Mononuclear cell (primary cell): ENCODE measurements around the gene ASB4. TPM values are rescaled to one million over a fixed set of nuclear protein-coding genes. Genes with fewer than 3 reads are reported as not detected.
"Not testable (repeated sequence)": the region's sequence is repeated elsewhere in the genome, so short reads cannot be mapped to it uniquely, and the experiment has no call there.

Experiments
- H3K27me3 ChIP-seq: 2 replicates; pipeline ENCODE4 v1.6.0; 2011; ENCODE audit warnings: low read length, control low read depth; ENCODE audit not compliant: insufficient read depth
- H3K4me1 ChIP-seq: 2 replicates; pipeline ENCODE4 v1.5.1; 2011; ENCODE audit warnings: mild to moderate bottlenecking, low read length, control low read depth; ENCODE audit not compliant: insufficient read depth
- H3K4me3 ChIP-seq: 2 replicates; pipeline ENCODE4 v1.5.1; 2011; ENCODE audit warnings: mild to moderate bottlenecking, low read length, moderate library complexity
- H3K9me3 ChIP-seq: 2 replicates; pipeline ENCODE4 v1.5.1; 2011; ENCODE audit warnings: low read depth, mild to moderate bottlenecking, control low read depth, low read length
- total RNA-seq: library from RNA; depleted of rRNA; stranded (reverse); fragments of >200 nt; gene quantifications from one replicate; pipeline ENCODE4 v1.2.3, GENCODE V29; 2012

ASB4 gene
- total RNA-seq, 1 donor: 0.10 TPM

- Histone ChIP-seq H3K4me3 (no peak overlapping the region), H3K27me3 (no peaks in the 10 kb centered on the region), H3K4me1 (no peaks in the 10 kb centered on the region), H3K9me3 (no peaks in the 10 kb centered on the region)
Measured at GRCh38 chr7:95501261-95501832, 15.6 kb downstream of the ASB4 start.

- Histone ChIP-seq H3K9me3 (no peaks in the 10 kb centered on the region), H3K4me3 (no peak overlapping the region), H3K27me3 (no peaks in the 10 kb centered on the region), H3K4me1 (no peaks in the 10 kb centered on the region)
Measured at GRCh38 chr7:95502403-95502802, 16.7 kb downstream of the ASB4 start.

GRCh38 chr7:95503271-95504131 lies 17.8 kb downstream of the ASB4 start:
- Histone ChIP-seq H3K9me3 (no peaks in the 10 kb centered on the region), H3K4me3 (no peak overlapping the region), H3K27me3 (no peaks in the 10 kb centered on the region), H3K4me1 (no peaks in the 10 kb centered on the region)

GRCh38 chr7:95504132-95504588 lies 18.4 kb downstream of the ASB4 start:
- H3K9me3 ChIP-seq, H3K4me1 ChIP-seq, H3K4me3 ChIP-seq, H3K27me3 ChIP-seq: not testable (repeated sequence)

DNA sequence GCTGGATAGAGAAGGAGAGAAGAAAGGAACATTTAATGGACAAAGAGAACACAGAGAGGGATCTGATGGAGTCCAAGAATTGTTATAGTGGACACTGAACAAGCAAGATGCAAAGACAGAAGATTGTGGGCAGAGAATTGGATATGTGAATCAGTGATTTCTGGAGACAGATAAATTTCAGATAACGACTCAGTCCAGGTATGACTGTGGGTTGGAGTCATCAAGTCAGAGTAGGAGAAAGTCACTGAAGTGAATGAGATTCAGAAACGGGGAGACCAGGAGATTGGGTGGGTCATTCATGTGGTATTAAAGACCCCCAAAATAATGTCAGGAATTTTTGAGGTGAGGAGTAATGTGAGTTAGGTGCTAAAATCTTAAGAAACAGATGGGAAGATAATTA lies 23.0 kb downstream of the ASB4 start:
- Histone ChIP-seq H3K4me1 (no peaks in the 10 kb centered on the region), H3K9me3 (no peaks in the 10 kb centered on the region), H3K27me3 (no peaks in the 10 kb centered on the region), H3K4me3 (no peak overlapping the region)

- Histone ChIP-seq H3K27me3 (no peaks in the 10 kb centered on the region), H3K4me1 (no peaks in the 10 kb centered on the region), H3K4me3 (no peak overlapping the region), H3K9me3 (no peaks in the 10 kb centered on the region)
Measured at GRCh38 chr7:95509199-95509598, 23.5 kb downstream of the ASB4 start.

DNA sequence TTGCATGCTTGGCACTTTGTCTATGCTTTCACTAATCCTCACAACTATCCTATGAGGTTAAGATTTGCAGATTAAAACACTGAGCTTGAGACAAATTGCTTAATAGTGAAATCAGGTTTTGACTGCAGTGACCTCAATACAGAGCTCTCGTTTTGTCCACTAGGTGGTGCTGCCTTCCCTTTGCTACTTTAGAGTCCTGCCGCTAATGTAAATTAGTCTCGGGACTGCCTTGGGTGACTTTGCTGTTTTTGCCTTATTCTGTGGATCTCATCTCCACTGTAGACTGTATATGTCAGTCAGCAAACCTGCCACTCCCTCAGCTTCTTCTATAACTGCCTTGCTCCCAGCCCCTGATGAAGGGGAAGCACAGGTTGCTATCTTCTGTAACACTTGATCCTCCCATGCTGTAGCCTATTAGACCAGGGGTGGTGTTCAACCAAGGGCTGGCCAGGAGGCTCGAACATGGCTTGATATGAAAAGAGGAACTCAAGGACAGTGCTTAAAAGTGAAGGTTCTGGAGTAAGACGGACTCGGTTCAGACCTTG lies 26.0 kb downstream of the ASB4 start:
- no peaks in the 10 kb centered on the region for H3K4me1 ChIP-seq
- H3K9me3 ChIP-seq: no peaks in the 10 kb centered on the region
- H3K4me3 ChIP-seq: no peak overlapping the region
- H3K27me3 ChIP-seq: no peaks in the 10 kb centered on the region

DNA sequence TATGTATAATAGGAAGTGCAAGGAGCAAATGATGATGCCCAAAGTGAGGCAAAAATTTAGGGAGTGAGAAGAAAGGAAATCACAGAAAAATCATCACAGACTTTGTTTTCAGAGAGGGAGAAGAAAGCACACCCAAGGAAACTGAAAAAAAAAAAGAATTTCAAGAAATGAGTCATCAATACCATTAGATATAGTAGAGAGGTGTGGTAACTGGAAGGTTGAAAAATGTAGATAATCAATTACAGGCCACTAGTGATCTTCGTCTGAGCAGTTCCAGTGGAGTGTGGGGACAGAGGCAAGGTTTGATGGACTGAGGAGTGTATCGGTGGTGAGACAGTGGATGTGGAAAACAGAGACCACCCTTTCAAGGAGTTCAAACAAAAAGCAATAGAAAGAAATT lies 31.7 kb downstream of the ASB4 start:
- no peaks in the 10 kb centered on the region for H3K4me1 ChIP-seq
- no peak overlapping the region for H3K4me3 ChIP-seq
- H3K27me3 ChIP-seq: peaks cover 4% of the 10 kb centered on the region
- no peaks in the 10 kb centered on the region for H3K9me3 ChIP-seq

DNA sequence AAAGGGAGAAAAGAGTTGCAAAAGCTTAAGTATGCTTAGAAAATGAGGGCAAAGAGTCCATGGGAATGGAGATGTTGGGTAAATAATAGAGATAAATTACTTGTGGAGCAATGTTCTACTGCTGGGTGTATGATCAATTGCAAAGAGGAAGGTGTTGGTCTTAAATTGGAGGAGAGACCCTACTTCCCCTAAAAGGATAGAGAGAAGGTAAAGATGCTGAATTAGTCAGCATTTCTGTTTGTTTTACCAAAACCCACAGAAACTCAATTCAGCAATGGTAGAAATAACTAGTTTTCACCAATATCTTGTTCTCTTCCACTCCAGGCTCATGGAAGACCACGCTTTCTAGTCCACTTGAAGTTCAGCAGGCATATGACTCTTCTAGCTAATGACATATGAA lies 32.1 kb downstream of the ASB4 start:
- H3K9me3 ChIP-seq: no peaks in the 10 kb centered on the region
- H3K4me3 ChIP-seq: no peak overlapping the region
- peaks cover 4% of the 10 kb centered on the region for H3K27me3 ChIP-seq
- no peaks in the 10 kb centered on the region for H3K4me1 ChIP-seq

- H3K4me1 ChIP-seq: no peaks in the 10 kb centered on the region
- H3K4me3 ChIP-seq: no peak overlapping the region
- H3K9me3 ChIP-seq: no peaks in the 10 kb centered on the region
- peaks cover 7% of the 10 kb centered on the region for H3K27me3 ChIP-seq
Measured at GRCh38 chr7:95520136-95520535, 34.4 kb downstream of the ASB4 start.

DNA sequence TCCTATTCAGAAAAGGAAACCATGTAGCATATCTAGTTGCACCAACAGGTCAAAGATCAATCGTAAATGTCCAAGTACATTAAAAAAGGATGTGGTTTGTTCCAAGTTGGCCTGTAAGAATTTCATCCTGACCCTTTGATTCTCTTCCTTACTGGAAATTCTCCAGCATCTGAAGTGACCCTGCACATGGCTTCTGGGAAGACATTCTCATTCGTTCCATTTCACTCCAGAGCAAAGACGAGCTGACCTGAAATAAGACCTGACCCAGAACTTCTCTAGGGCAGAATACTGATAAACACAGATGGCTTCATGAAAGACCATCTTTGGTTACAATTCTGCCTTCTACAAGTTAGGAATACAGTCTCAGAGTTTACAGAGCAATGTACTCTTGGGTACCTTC lies 39.8 kb downstream of the ASB4 start:
- Histone ChIP-seq H3K4me1 (no peaks in the 10 kb centered on the region), H3K4me3 (no peak overlapping the region), H3K27me3 (peaks cover 5% of the 10 kb centered on the region), H3K9me3 (no peaks in the 10 kb centered on the region)

- H3K4me3 ChIP-seq: no peak overlapping the region
- H3K9me3 ChIP-seq: no peaks in the 10 kb centered on the region
- peaks cover 3% of the 10 kb centered on the region for H3K27me3 ChIP-seq
- no peaks in the 10 kb centered on the region for H3K4me1 ChIP-seq
Measured at GRCh38 chr7:95526128-95526738, 40.5 kb downstream of the ASB4 start.

- H3K4me3 ChIP-seq: no peak overlapping the region
- H3K4me1 ChIP-seq: no peaks in the 10 kb centered on the region
- H3K27me3 ChIP-seq: peaks cover 3% of the 10 kb centered on the region
- H3K9me3 ChIP-seq: no peaks in the 10 kb centered on the region
Measured at GRCh38 chr7:95527033-95527775, 41.5 kb downstream of the ASB4 start.

GRCh38 chr7:95527776-95528250 lies 42.1 kb downstream of the ASB4 start:
- no peak overlapping the region for H3K4me3 ChIP-seq
- no peaks in the 10 kb centered on the region for H3K9me3 ChIP-seq
- H3K27me3 ChIP-seq: peaks cover 3% of the 10 kb centered on the region
- H3K4me1 ChIP-seq: no peaks in the 10 kb centered on the region

- peaks cover 1% of the 10 kb centered on the region for H3K27me3 ChIP-seq
- no peak overlapping the region for H3K4me3 ChIP-seq
- no peaks in the 10 kb centered on the region for H3K9me3 ChIP-seq
- no peaks in the 10 kb centered on the region for H3K4me1 ChIP-seq
Measured at GRCh38 chr7:95529701-95530100, 44.0 kb downstream of the ASB4 start.
